Measurements from ENCODE around the gene PRKAB2.

DNA sequence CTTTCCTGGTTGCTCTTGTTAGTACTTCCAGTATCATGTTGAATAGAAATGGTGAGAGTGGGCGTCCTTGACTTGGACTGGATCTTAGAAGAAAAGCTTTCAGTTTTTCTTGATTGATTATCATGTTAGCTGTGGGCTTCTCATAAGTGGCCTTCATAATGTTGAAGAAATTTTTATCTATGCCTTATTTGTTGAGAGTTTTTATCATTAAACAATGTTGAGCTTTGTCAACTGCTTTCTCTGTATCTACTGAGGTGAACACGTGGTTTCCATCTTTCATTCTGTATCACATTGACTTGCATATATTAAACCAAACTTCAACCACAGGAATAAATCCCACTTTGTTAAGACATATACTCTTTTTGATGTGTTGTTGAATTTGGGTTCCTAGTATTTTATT, 29.4 kb downstream of the PRKAB2 start:
- TF ChIP-seq, protein P1, sequence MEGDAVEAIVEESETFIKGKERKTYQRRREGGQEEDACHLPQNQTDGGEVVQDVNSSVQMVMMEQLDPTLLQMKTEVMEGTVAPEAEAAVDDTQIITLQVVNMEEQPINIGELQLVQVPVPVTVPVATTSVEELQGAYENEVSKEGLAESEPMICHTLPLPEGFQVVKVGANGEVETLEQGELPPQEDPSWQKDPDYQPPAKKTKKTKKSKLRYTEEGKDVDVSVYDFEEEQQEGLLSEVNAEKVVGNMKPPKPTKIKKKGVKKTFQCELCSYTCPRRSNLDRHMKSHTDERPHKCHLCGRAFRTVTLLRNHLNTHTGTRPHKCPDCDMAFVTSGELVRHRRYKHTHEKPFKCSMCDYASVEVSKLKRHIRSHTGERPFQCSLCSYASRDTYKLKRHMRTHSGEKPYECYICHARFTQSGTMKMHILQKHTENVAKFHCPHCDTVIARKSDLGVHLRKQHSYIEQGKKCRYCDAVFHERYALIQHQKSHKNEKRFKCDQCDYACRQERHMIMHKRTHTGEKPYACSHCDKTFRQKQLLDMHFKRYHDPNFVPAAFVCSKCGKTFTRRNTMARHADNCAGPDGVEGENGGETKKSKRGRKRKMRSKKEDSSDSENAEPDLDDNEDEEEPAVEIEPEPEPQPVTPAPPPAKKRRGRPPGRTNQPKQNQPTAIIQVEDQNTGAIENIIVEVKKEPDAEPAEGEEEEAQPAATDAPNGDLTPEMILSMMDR (IDR thresholded peaks at IDR 0.05) = no peak
- TF ChIP-seq POLR2AphosphoS5 (IDR thresholded peaks at IDR 0.05) (no peak), EP300 (IDR thresholded peaks at IDR 0.05) (no peak)

All from stomach (tissue), 4 donors.